Adrenal gland (tissue), 12 donors: Measurements from ENCODE around the gene LAMC2. TPM values are rescaled to one million over a fixed set of nuclear protein-coding genes. Genes with fewer than 3 reads are reported as not detected.

Source experiments
- DNase-seq, 7 donors: peaks; one replicate each; pipeline ENCODE4 v3.0.0-alpha.2; 2019 to 2020
- H3K27ac ChIP-seq, 5 donors: fragments of 200-600 bp; sonication (generic) in 4 of 5; 1 replicate in 3 of 5; 2 replicates in 2 of 5; pipeline versions ENCODE4 v1.5.1 to v1.8.0; 2016 to 2020; ENCODE audit warnings: mild to moderate bottlenecking in 1 of 5
- H3K27me3 ChIP-seq: fragments of 200-600 bp; 2 replicates; pipeline ENCODE4 v1.8.0; 2021
- H3K36me3 ChIP-seq, 2 donors: fragments of 200-600 bp; replicated peaks in 1 of 2; 1 replicate in 1 of 2; 2 replicates in 1 of 2; pipeline versions ENCODE4 v1.5.1 to v1.8.0; 2018 to 2022
- H3K4me1 ChIP-seq, 2 donors: fragments of 200-600 bp; replicated peaks in 1 of 2; 1 replicate in 1 of 2; 2 replicates in 1 of 2; pipeline versions ENCODE4 v1.5.1 to v1.8.0; 2018 to 2021
- H3K4me3 ChIP-seq, 4 donors: fragments of 200-600 bp; sonication (generic) in 3 of 4; one replicate each; pipeline ENCODE4 v1.5.1; 2016 to 2018
- H3K9me3 ChIP-seq, 3 donors: fragments of 200-600 bp; sonication (generic) in 1 of 3; replicated peaks in 1 of 3; 1 replicate in 2 of 3; 2 replicates in 1 of 3; pipeline versions ENCODE4 v1.5.1 to v1.8.0; 2016 to 2021
- CTCF ChIP-seq, 6 experiments: fragments of 450-650 bp in 4 of 6; fragments of 200-600 bp in 2 of 6; sonication (generic) in 1 of 6; IDR thresholded peaks; 1 replicate in 5 of 6; 2 replicates in 1 of 6; pipeline versions ENCODE4 v1.5.1 to v1.8.0; 2016 to 2021; ENCODE audit warnings: antibody characterized with exemption in 6 of 6, mild to moderate bottlenecking in 2 of 6, moderate library complexity in 1 of 6
- POLR2A ChIP-seq, 2 donors: fragments of 450-650 bp; IDR thresholded peaks; one replicate each; pipeline ENCODE4 v1.6.1; 2017; ENCODE audit warnings: antibody characterized with exemption in 2 of 2, mild to moderate bottlenecking in 2 of 2, moderate library complexity in 1 of 2
- WGBS, 4 donors: extraction: QIAGEN DNeasy Blood & Tissue Kit in 2 of 4; methylation state at CpG; one replicate each; pipeline versions ENCODE4 v1.1.5 to v1.1.7; 2013 to 2017; 5-methylcytosine and 5-hydroxymethylcytosine counted together
- intact Hi-C, 2 donors: fragments of 100-400 bp; cut with DNase I; formaldehyde crosslinking; loops; one replicate each; pipeline versions ENCODE4 v1.14.1 to v1.15.0; 2022 to 2023
- polyA plus RNA-seq, 3 donors: library from polyadenylated mRNA; stranded (reverse); fragments of 200-250 nt in 2 of 3; fragments of 350-450 nt in 1 of 3; fragmentation: Illumina TruSeq in 1 of 3; extraction: RNeasy Lipid Tissue Mini Kit (QIAGEN cat#74804) in 1 of 3; gene quantifications; one replicate each; pipeline ENCODE4 v1.2.3, GENCODE V29; 2013 to 2014
- total RNA-seq, 9 donors: library from RNA; depleted of rRNA in 4 of 9; stranded (reverse); fragments of >200 nt in 4 of 9; fragments of 120-200 nt in 1 of 9; fragmentation: NEBNext Ultra II Directional in 1 of 9; extraction: Animal tissue kit (Norgen Biotek cat#: 25700) in 1 of 9; gene quantifications; one replicate each; pipeline versions ENCODE4 v1.1.0 to v1.2.4, GENCODE V29; 2013 to 2023
- donor health status: healthy with polysubstance abuse.
- donor health status: Bipolar disorder and iron deficiency.
- donor health status: DM: yes; HTN: yes; CAD: no.
- donor health status: DM: no; HTN: no; CAD: no.
- donor health status: DM: no; HTN: no; CAD: no.
- donor health status: DM: yes; HTN: yes; CAD: no.

LAMC2 gene
- total and polyA plus RNA-seq, 12 donors: 0.04 to 1.4 (median 0.16) TPM; not detected in 1

GRCh38 chr1:183223467-183223866 lies 37.4 kb downstream of the LAMC2 start:
- intact Hi-C loops: loop anchor here in 1 of 2 donors (10.0 kb wide), 1 partner anchor 259 kb away; no protein-coding TSS in a partner anchor

GRCh38 chr1:183226361-183226760 lies 40.3 kb downstream of the LAMC2 start:
- Histone ChIP-seq H3K27me3 (no peaks in the 10 kb centered on the region), H3K27ac (no peak overlapping the region), H3K4me3 (no peak overlapping the region), H3K9me3 (no peaks in the 10 kb centered on the region), H3K36me3 (no peaks in the 10 kb centered on the region), H3K4me1 (no peaks in the 10 kb centered on the region)
- TF ChIP-seq POLR2A (IDR thresholded peaks at IDR 0.05): no peak
- TF ChIP-seq CTCF (IDR thresholded peaks at IDR 0.05): no peak
- WGBS, 4 donors: 75 to 87% (median 76%) methylated on average over 4 of the region's 4 CpGs
- intact Hi-C loops: loop anchor here (5.0 to 10.0 kb wide), 2 partner anchors 262 to 264 kb away; no protein-coding TSS in a partner anchor
- DNase-seq: no peak

More at GRCh38 chr1:183223467-183223866, 37.4 kb downstream of the LAMC2 start:
- no peaks in the 10 kb centered on the region for H3K4me1 ChIP-seq
- WGBS, 4 donors: 56 to 85% (median 59%) methylated on average over 3 of the region's 3 CpGs
- H3K9me3 ChIP-seq: no peaks in the 10 kb centered on the region
- no peaks in the 10 kb centered on the region for H3K36me3 ChIP-seq
- H3K4me3 ChIP-seq: no peak overlapping the region
- TF ChIP-seq CTCF (IDR thresholded peaks at IDR 0.05) (no peak), POLR2A (IDR thresholded peaks at IDR 0.05) (no peak)
- DNase-seq: no peak
- H3K27me3 ChIP-seq: no peaks in the 10 kb centered on the region
- no peak overlapping the region for H3K27ac ChIP-seq

- Histone ChIP-seq H3K27me3 (no peaks in the 10 kb centered on the region), H3K4me3 (no peak overlapping the region), H3K4me1 (no peaks in the 10 kb centered on the region), H3K36me3 (no peaks in the 10 kb centered on the region), H3K9me3 (no peaks in the 10 kb centered on the region), H3K27ac (no peak overlapping the region)
- DNase-seq: no peak
- no peak for TF ChIP-seq POLR2A (IDR thresholded peaks at IDR 0.05)
- TF ChIP-seq CTCF (IDR thresholded peaks at IDR 0.05): no peak
- intact Hi-C loops: loop anchor here (5.0 to 10.0 kb wide), 2 partner anchors 262 to 265 kb away; no protein-coding TSS in a partner anchor
- WGBS, 4 donors: 63 to 70% (median 69%) methylated on average over 4 of the region's 4 CpGs
Observed at GRCh38 chr1:183226963-183227362, 40.9 kb downstream of the LAMC2 start.

- Histone ChIP-seq H3K27me3 (no peaks in the 10 kb centered on the region), H3K9me3 (no peaks in the 10 kb centered on the region), H3K4me1 (no peaks in the 10 kb centered on the region), H3K4me3 (no peak overlapping the region), H3K27ac (no peak overlapping the region), H3K36me3 (no peaks in the 10 kb centered on the region)
- intact Hi-C loops: loop anchor here (5.0 to 10.0 kb wide), 2 partner anchors 263 to 265 kb away; no protein-coding TSS in a partner anchor
- whole genome bisulfite sequencing, 4 donors: 70 to 82% (median 73%) methylated on average over 15 to 16 of the region's 16 CpGs
- DNase-seq: peak; percentile 33 to 69 (median 41)
- TF ChIP-seq CTCF (IDR thresholded peaks at IDR 0.05) (peak; percentile 31 to 72 (median 60)), POLR2A (IDR thresholded peaks at IDR 0.05) (no peak)
Observed at GRCh38 chr1:183227422-183228346, 41.6 kb downstream of the LAMC2 start.
